ENCODE results near the gene NME3.

Gene NME3

DNA sequence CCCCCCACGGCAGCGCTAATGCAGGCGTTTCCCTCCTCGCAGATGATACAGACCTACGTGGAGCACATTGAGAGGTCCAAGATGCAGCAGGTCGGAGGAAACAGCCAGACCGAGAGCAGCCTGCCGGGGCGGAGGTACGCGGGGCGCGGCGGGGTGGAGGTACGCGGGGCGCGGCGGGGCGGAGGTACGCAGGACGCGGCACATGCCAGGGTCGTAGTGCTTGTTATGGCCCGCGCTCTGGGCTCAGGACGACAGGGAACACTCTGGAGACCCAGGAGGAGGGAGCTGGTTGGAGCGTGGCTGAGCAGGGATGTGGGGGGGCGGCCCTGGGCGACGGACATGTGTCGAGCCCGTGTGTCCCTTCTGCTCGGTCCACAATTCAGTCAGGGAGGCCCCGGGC is 41.9 kb downstream of the NME3 start:
- TF ChIP-seq GATA2 (IDR thresholded peaks at IDR 0.05; ENCODE audit: low read depth, low read length) = no peak
- TF ChIP-seq GATA3 (IDR thresholded peaks at IDR 0.05; ENCODE audit: low read depth, low read length) = no peak

DNA sequence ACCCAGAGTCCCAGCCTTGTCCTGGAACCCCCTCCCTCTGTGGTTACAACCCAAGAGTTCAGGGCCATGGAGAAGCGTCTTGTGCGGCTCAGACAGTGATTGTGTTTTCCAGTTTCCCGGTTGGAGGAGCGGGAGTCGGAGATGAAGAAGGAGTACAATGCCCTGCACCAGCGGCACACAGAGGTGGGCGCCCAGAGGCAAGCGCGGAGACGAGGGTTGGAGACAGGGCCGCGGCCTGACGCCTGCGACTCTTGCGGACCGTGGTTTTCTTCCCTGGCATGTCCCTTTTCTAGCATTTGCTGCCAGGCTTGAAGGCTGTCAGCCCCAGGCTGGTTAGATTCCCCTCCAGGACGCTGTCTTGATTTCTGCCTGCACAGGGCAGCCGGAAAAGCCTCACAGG is 42.3 kb downstream of the NME3 start:
- TF ChIP-seq GATA3 (IDR thresholded peaks at IDR 0.05; ENCODE audit: low read depth, low read length) = no peak
- no peak for TF ChIP-seq GATA2 (IDR thresholded peaks at IDR 0.05; ENCODE audit: low read depth, low read length)

DNA sequence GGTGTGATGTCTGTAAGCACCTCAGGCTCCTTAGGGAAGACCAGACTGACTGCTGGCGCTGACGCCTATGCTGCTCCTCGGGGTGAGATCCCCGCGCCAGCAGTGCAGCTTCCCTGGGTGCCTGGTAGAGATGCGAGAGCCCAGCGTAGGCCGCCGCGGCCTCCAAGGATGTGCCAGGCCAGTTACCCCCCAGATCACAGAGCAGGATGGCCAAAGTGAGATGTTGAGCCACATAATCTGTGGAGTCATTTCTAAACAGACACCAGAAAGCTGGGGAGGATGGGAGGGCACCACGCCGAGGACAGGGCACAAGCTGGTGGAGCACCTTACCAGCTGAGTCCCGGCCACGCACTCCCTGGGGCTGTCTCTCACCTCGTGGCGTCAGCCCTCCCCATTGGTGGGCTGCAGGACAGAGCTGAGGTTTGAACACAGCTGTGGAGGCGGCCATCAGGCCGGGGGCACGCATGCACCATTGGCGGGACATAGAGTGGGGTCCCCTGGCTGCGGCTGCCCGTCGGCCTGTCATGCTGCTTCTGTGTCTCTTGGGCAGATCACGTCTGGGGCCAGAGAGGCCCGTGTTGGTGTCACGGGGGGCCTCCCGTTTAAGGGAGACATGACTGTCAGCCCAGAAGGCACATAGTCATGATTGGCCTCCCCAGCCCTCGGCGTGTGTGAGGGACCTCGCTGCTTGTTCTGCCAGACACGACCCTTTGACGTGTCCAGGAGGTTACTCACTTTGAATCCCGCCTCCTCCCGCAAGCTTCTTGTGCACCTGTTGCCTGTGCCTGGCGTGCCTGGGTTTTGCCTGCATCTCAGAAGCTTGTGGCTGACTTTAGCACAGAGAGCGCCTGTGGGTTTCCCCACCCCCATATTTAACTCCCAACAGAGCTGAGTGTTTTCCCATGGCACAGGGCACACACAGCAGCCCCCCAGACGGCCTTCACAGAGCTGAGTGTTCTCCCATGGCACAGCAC is 43.4 kb downstream of the NME3 start:
- TF ChIP-seq GATA2 (IDR thresholded peaks at IDR 0.05; ENCODE audit: low read depth, low read length) (no peak), GATA3 (IDR thresholded peaks at IDR 0.05; ENCODE audit: low read depth, low read length) (no peak)

DNA sequence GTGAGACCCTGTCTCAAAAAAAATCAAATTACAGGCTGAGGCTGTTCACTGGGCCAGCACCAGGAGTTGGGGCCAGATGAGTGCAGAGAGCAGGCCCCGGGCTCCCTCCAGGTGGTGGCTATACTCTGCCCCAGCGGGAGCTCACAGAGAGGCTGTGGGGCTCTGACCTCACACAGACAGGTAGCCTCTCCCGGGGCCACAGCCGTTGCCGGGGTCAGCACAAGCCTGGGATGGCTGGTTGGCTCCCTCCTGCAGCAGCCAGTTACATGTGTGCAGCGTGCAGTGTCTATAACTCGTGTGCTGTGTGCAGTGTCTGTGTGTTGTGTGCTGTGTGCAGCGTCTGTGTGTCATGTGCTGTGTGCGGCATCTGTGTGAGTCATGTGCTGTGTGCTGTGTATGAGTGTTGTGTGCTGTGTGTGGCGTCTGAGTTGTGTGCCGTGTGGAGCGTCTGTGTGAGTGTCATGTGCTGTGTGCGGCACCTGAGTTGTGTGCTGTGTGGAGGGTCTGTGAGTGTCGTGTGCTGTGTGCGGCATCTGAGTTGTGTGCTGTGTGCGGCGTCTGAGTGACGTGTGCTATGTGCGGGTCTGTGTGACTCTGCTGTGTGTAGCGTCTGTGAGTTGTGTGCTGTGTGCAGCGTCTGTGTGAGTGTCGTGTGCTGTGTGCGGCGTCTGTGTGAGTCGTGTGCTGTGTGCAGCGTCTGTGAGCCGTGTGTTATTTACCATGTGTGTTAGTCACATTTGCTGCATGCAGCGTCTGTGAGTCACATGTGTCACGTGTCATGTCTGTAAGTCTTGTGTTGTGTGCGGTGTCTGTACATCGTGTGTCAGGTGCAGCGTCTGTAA is 44.5 kb downstream of the NME3 start:
- TF ChIP-seq GATA2 (IDR thresholded peaks at IDR 0.05; ENCODE audit: low read depth, low read length) (no peak), GATA3 (IDR thresholded peaks at IDR 0.05; ENCODE audit: low read depth, low read length) (no peak)

DNA sequence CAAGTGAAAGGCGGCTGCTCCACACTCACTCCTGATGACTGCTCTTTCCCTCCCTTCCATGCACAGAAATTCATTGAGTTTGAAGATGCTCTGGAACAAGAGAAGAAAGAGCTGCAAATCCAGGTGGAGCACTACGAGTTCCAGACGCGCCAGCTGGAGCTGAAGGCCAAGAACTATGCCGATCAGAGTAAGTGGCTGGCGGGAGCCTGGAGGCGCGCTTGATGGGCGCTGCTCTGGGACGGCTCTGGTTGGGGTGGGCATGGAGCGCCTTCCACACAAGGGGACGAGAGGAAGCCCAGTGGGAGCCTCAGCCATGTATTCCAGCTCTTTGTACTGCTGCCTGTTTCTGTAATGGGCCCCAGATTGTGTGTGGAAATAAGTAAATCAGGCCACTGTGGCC is 46.9 kb downstream of the NME3 start:
- TF ChIP-seq GATA2 (IDR thresholded peaks at IDR 0.05; ENCODE audit: low read depth, low read length) (no peak), GATA3 (IDR thresholded peaks at IDR 0.05; ENCODE audit: low read depth, low read length) (no peak)

DNA sequence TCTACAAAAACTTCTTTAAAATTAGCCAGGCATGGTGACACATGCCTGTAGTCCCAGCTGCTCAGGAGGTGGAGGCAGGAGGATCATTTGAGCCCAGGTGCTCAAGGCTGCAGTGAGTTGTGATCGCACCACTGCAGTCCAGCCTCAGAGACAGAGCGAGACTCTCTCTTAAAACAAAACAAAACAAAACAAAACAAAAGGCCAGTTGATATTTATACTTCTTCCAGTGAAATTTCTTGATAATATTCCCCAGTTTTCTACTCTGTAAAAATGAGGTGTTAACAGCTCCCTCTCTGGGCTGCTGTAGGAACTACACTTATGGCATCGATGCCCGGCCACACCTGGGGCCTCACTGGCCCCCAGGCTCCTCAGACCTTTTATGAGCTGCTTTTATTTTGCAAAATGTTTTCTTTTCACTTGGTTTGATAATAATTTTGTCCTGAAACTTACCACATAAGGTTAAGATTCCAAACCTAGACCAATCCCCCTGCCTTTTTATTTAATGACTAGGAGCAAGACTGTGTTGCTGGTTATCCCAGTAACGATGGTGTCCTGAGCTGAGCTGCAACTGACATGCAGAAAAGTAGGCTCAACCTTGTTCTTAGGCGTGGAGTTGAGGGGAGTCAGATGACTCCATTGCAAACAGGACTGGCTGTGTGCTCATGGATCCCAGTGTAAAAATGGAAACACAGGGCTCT is 47.7 kb downstream of the NME3 start:
- TF ChIP-seq GATA3 (IDR thresholded peaks at IDR 0.05; ENCODE audit: low read depth, low read length) = no peak
- TF ChIP-seq GATA2 (IDR thresholded peaks at IDR 0.05; ENCODE audit: low read depth, low read length) = no peak

DNA sequence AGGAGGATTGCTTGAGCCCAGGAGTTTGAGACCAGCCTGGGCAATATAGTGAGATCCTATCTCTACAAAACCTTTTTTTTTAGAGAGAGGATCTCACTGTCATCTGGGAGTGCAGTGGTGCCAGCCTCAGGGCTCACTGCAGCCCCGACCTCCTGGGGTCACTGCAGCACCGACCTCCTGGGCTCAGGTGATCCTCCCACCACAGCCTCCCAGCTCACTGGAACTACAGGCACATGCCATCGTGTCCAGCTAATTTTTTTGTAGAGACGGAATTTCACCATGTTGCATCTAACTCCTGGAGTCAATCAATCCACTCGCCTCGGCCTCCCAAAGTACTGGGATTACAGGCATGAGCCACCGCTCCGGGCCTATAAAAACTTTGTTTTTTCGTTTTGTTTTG is 50.0 kb downstream of the NME3 start:
- TF ChIP-seq GATA2 (IDR thresholded peaks at IDR 0.05; ENCODE audit: low read depth, low read length) (no peak), GATA3 (IDR thresholded peaks at IDR 0.05; ENCODE audit: low read depth, low read length) (no peak)
